Fibroblast of the aortic adventitia (primary cell): ENCODE data around the gene RIN1. TPM values are rescaled to one million over a fixed set of nuclear protein-coding genes. Genes with fewer than 3 reads are reported as not detected.
"Not testable (repeated sequence)": the region's sequence is repeated elsewhere in the genome, so short reads cannot be mapped to it uniquely, and the experiment has no call there.

Experiments
- DNase-seq: peaks from one replicate; pipeline ENCODE4 v3.0.0-alpha.2; 2010; ENCODE audit warnings: low read depth
- H3K4me3 ChIP-seq: 2 replicates; pipeline ENCODE4 v1.5.1; 2011; ENCODE audit warnings: low read depth, mild to moderate bottlenecking, control low read depth, low read length, moderate library complexity
- total RNA-seq: library from RNA; depleted of rRNA; stranded (reverse); fragments of >200 nt; gene quantifications from 2 replicates; pipeline ENCODE4 v1.2.3, GENCODE V29; 2012; ENCODE audit warnings: low replicate concordance
- TF ChIP-seq, protein P1 (sequence below): IDR thresholded peaks from 2 replicates; pipeline ENCODE4 v1.5.1; 2011; ENCODE audit warnings: mild to moderate bottlenecking, low read length, control low read depth, inconsistent platforms; ENCODE audit not compliant: insufficient read depth

RIN1 gene
- total RNA-seq, 1 donor, result 45.3 TPM

DNA sequence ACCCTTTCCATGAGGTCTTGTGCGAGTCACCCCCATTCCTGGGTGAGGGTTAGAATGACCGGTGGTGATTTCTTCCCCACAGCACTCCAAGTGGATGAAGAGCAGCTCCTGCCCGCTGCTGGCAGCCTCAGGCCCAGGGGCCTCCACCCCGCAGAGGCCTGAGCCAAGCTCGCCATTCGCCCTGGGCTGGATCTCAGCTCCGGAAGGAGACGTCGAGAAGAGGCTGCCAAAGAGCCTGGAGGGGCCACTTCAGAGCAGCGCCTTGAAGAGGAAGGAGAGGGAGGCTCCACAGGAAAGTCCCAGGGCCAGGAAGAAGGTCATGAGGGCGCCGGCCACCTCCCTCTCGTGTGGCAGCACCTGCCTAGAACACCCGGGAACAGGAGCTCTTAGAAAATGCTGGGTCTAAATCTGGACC is 27.0 kb upstream of the RIN1 start:
- no peak overlapping the region for H3K4me3 ChIP-seq
- TF ChIP-seq, protein P1, sequence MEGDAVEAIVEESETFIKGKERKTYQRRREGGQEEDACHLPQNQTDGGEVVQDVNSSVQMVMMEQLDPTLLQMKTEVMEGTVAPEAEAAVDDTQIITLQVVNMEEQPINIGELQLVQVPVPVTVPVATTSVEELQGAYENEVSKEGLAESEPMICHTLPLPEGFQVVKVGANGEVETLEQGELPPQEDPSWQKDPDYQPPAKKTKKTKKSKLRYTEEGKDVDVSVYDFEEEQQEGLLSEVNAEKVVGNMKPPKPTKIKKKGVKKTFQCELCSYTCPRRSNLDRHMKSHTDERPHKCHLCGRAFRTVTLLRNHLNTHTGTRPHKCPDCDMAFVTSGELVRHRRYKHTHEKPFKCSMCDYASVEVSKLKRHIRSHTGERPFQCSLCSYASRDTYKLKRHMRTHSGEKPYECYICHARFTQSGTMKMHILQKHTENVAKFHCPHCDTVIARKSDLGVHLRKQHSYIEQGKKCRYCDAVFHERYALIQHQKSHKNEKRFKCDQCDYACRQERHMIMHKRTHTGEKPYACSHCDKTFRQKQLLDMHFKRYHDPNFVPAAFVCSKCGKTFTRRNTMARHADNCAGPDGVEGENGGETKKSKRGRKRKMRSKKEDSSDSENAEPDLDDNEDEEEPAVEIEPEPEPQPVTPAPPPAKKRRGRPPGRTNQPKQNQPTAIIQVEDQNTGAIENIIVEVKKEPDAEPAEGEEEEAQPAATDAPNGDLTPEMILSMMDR, result no peak
- no peak for DNase-seq

DNA sequence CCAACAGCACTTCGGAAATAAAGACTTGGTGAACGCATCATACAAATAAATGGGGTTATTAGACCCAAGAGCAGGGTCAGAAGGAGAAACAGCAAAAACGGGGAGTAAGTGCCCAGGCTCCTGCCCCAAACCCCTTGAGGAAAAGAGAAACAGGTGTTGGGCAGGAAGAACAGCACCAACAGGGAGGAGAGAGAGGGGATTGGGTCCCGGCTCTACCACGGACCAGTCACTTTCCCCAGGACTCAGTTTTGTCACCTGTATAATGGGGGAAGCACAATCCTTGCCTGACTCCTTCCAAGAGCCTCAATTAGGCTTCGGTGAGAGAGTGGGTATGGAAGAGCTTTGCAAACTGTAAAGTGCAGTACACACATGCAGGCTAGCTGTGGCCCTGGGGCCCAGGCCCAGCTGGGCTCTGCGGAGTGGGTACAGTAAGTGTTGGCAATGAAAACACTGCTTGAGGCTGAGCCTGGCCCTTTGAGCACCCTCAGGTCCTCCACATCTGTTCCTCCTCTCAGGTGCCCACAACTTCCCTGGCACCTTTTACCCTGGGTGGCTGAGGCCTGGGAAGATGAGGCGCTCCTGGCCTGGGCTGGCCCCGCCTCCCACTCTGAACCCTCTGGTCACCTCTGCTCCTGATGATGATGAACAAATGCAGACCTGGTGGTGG is 26.4 kb upstream of the RIN1 start:
- H3K4me3 ChIP-seq, result no peak overlapping the region
- no peak for DNase-seq
- TF ChIP-seq, protein P1, result no peak

DNA sequence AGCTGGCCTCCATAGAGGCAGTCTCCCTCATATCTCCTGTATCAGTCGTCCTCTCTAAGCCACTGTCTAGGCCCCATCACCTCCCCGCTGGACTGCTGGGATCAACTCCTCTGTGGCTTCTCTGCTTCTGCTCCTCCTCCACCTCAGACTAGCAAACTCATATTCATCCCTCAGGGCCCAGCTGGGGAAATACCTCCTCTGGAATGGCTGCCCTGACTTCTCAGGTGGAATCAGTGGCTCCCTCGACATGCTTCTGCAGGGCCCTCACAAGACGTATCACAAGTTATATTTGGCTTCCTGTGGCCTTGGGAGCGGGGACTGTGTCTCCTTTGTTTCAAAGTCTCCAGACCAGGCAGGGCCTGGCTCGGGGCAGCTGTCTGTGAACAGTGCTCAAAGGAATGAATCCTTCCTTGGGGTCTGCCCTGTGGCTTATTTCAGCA is 25.3 kb upstream of the RIN1 start:
- no peak for DNase-seq
- no peak overlapping the region for H3K4me3 ChIP-seq
- TF ChIP-seq, protein P1, result no peak

DNA sequence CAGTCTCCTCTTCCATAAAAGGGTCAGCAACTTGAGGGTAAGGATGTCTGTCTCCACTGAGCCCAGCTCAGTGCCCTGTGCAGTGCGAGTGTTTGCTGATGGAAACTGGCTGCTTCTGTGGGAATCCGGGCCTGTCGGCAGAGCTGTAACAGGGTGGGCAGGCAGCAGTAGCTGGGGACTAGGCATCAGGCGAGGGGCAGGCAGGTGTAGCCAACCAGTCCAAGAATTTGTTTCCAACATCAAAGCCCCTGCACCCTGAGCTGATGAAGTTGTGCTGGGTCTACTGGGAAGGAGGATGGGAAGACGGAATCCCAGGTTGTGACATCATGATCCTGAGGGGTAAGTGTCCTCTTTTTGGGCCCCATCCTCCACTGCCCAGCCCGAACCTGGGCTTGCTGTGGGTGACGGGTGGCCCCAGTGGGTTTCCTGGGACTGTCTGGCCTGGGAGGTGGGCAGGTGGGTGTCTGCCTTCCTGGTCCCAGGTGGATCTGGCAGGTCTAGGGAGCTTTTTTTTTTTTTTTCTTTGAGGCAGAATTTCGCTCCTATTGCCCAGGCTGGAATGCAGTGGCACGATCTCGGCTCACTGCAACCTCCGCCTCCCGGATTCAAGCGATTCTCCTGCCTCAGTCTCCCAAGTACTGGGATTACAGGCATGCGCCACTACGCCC is 24.3 kb upstream of the RIN1 start:
- no peak overlapping the region for H3K4me3 ChIP-seq
- TF ChIP-seq, protein P1, result no peak
- DNase-seq, result no peak

DNA sequence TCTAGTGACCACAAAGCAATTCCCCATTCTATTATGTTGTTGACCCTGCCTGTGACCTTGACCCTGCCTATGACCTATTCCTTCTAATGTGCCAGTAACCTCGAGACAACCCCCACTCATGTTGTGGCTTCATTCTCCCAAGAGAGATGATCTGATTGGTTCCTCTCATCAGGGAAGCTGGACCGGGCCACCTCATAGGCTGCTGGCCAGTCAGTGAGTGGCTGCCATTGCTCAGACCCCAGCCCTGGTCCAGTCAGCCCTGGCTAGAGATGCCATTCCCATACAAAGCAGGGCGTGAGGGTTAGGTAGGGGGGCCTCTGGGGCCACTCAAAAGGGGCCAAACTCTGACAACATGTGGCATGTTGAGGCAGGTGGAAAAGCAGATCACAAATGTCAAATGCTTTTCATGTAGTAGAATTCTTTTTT is 23.4 kb upstream of the RIN1 start:
- TF ChIP-seq, protein P1, result no peak
- DNase-seq, result no peak
- H3K4me3 ChIP-seq, result no peak overlapping the region

DNA sequence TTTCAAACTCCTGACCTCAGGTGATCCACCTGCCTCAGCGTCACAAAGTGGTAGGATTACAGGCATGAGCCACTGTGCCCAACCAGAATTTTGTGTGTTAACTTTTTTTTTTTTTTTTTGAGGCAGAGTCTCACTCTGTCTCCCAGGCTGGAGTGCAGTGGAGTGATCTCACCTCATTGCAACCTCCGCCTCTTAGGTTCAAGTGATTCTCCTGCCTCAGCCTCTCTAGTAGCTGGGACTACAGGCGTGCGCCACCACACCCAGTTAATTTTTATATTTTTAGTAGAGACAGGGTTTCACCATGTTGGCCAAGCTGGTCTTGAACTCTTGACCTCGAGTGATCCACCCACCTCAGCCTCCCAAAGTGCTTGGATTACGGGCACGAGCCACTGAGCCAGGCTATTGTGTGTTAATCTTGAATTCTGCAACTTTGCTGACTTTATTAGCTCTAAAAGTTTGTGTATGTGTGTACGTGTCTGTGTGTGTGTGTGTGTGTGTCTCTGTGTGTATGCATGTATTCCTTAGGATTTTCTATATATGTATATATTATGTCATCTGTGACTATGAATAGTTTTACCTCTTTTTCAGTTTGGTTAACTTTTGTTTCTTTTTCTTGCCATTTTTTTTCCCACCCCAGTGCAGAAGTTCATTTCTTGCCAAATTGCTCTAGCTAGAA is 14.5 kb upstream of the RIN1 start:
- not testable (repeated sequence) for DNase-seq, H3K4me3 ChIP-seq

DNA sequence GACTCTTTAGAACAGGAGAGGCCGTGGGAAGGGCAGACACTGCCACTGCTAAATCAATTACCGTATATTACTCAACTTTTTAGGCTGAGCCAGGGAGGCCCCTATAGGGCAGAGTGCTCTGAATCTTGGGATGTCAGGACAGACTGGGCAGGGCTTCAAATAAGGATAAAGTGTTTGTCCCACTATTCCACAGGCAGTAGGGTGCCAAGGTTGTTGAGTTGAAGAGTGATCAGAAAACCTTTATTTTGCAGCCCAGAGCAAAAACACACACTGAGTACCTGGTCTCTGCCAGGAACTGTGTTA is 12.8 kb upstream of the RIN1 start:
- TF ChIP-seq, protein P1, result no peak
- no peak overlapping the region for H3K4me3 ChIP-seq
- DNase-seq, result no peak
